Kidney tubule cell (primary cell): ENCODE results near the gene STAM2.
"Not testable (repeated sequence)": the region's sequence is repeated elsewhere in the genome, so short reads cannot be mapped to it uniquely, and the experiment has no call there.

Experiments used
- DNase-seq: peaks from one replicate; pipeline ENCODE4 v3.0.0-alpha.2; 2018; ENCODE audit warnings: low spot score

Gene STAM2

DNA sequence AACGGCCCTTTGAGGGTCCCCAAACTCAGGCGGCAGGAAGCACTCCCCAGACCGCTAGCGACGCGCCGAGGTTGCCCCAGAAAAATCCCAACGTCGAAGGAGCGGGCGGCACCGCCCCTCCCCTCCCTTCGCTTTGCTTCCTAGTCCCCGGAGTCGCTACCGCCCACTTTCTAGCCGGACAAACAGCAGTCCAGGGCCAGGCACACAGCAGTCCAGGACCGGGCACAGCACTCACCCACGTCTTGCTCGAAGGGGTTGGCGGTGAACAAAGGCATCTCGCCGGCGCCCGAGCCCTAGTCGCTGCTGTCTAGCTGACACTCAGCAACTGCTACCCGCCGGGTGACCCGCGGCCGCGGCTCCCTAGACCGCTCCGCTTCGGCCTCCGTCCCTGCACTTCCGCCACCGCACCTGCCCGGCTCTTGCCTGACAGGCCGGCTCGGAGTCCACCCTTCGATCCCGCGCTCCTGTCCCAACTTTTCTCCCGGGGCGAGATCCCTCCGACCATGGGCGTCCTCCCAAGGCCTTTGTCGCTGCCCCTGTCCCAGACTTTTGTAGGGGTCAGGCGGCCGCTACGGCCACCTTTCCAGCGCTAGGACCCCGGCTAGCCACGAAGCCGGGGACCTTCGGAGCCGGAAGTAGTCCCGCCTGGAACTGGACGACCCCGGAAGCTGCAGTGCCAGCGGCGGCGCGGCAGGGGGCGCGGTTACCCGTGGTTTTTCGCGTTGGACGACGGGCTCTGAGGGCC, at the start of gene STAM2:
STAM2 (minus strand) TSS at position 396 of the 745 bp plus-strand sequence; CDS start at position 275, 121 bp downstream.
- peak; percentile 93 for DNase-seq

DNA sequence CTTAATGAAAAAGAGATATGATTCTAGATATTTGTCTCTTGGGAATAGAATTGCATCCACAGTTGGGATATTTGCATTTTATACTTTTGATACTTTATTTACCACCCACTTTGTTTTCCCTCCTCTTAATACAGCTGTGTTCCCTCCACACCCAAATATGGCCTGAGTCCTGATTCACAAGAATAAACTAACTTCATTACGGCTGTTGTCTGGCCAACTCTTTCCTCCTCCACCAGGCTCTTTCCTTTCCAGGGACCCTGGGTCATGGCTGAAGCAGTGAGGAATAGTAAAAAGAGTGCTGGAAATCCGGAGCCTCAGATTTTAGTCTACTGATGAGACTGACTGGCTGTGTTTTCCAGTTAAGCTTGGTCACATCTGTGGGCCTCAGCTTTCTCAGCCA, 48.4 kb upstream of the STAM2 start:
- no peak for DNase-seq

DNA sequence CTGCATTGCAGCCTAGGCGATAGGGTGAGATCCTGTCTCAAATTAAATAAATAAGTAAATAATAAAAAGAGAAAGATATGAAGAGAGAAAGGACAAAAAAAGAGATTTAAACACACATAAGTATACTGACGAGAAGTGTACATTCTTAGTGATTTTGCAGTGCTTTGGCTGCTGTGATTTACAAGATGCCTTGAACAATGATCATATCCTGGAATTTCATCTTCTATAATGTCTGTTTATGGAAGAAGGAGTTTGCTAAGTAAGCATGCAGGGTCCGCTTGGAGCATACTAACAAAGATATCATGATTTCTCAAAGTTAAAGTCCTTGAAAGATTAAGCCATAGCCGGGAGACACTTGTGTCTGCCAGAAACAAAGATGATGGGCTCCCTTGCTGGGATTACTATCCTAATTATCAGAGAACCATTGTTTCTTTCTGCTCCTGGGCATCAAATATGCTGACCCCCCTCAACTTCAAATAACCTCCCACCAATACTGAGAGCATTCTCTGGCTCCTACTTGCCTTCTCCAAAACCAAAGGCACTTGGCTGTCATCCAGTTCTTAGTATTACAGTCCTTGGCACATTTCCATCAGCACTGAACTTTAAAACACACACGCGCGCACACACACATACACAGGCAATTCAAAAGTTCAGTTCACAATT, 47.5 kb upstream of the STAM2 start:
- DNase-seq = peak; percentile 69

DNA sequence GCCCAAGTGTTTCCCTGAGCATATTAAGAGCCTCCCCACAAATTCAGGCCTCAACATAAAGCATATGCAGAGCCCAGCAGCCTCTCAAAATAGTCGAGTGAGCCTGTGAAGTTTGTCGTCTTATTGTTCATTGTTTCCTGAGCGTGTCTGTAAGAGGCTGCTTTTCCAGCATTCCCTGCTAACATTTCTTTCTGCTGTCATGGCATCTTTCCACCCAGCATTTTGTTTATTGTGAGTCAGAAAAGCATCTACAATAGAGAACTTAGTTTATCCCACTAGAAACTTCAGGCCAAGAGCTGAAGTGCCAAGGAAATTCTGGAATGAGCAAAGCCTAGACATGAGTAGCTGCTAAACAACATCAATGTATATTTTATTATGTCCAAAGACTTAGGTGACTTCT, 46.3 kb upstream of the STAM2 start:
- no peak for DNase-seq

DNA sequence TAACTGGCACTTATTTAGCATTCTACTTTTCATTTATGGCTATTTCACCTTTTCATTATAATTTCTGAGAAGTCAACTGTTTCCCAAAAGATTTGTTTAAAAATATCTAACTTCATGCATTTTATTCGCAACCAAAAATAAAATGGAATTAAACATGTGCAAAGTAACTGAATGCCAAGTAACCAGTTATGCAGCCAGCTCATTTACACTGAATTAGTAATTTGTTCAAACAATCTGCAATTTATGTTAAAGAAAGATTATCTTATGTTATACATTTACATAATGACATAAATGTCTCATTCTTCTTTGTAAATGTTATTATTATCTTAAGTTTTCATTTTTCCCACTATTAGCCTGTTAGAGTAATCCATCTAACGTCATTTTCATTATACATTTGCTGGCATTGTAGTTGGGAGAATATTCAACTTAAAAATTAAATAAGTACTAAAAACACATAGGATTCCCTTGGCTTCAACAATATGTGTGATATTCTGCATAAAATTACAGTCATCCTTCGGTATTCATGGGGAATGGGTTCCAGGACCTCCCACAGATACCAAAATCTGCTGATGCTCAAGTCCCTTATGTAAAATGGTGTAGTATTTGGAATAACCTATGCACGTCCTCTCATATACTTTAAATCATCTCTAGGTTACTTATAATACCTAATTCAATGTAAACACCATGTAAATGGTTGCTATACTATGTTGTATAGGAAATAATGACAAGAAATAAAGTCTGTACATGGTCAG, 43.7 kb upstream of the STAM2 start:
- DNase-seq = no peak

DNA sequence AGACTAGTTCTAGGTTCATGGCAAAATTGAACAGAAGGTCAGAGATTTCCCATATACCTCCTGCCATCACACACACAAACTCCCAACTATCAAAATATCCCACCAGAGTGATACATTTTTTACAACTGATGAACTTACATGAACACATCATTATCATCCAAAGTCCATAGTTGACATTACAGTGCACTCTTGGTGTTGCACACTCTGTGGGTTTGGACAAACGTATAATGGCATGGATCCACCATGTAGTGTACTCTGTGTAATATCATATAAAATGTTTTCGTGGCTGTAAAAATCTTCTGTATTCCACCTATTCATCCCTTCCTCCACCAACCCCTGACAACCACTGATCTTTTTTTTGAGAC, 25.9 kb upstream of the STAM2 start:
- DNase-seq = no peak

DNA sequence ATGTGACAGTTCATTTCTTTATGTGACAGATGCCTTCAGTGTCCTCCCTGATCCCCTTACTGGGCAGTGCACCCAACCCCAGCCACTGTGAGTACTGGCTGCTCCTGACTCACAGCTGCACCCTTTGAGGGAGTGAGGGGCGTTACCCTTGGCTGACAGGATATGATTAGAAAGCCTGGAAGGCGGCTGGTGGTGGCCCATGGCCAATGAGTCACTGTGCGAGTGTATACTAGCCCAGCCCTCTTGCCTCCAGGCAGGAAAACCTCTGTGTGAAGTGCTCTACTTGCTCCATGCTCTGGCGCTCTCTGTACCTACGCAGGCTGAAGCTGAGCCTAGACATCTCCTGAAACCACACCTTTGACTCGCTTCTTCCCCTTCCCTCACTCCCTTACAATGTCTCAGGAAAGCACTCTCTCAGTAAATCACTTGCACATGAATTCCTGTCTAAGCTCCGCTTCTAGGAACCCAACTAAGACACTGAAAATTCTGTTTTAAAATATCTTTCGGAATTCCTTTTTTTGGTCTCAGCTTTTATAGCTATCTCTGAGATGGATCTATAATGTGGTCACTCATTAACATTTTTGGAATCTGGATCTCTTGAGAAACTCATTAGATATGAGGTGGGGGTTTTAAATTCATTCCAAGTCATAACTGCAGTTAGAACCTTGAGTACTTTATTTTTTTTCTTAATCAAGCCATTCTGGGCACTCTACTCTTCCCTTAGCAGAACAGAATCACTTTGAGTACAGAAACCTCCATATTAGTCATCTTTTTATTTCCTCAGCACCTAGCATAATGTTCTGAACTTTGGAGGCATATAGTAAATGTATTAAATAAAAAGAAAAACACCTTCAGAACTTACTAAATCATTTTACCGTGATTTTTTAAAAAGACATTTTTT, 25.3 kb upstream of the STAM2 start:
- DNase-seq = peak; percentile 99

DNA sequence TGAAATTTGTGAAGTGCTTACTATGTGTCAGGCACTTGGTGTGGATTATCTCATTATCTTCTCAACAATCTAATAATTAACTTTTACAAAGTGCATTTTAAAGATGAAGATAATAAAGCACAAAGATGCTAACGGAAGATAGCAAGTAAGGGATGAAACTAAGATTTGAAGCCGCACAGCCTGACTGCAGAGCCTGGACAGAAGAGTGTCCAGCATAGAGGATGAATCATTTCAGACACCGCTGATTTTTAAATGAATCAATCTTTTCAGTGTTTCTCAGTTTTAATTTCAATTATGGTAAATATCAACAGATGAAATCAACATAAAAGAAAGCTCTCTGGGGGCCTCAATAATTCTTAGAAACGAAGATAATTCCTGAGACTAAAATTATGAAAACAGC, 24.5 kb upstream of the STAM2 start:
- DNase-seq = peak; percentile 16

DNA sequence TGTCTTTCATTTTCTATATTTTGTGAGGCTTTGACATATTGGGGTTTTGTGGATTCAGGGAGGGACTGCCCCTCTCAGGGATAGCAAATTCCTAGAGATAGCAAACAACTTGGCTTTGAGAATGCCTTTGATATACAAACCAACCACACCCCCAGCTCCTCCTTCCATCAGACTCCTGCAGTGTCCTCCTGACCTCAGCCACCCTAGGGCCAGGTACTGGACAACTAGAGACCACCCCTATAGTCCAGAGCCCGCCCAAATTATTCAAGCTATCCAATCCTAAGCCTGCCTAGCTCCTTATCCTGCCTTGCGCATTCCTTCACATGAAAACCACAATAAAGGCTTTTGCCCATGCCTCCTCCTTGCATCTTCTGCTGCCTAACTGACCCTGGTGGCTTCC, 22.9 kb upstream of the STAM2 start:
- DNase-seq = no peak

DNA sequence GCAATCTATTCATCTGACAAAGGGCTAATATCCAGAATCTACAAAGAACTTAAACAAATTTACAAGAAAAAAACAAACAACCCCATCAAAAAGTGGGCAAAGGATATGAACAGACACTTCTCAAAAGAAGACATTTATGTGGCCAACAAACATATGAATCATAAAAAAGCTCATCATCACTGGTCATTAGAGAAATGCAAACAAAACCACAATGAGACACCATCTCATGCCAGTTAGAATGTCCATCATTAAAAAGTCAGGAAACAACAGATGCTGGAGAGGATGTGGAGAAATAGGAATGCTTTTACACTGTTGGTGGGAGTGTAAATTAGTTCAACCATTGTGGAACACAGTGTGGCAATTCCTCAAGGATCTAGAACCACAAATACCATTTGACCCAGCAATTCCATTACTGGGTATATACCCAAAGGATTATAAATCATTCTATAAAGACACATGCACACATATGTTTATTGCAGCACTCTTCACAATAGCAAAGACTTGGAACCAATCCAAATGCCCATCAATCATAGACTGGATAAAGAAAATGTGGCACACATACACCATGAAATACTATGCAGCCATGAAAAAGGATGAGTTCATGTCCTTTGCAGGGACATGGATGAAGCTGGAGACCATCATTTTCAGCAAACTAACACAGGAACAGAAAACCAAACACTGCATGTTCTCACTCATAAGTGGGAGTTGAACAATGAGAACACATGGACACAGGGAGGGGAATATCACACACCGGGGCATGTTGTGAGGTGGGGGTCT, 22.1 kb upstream of the STAM2 start:
- DNase-seq = not testable (repeated sequence)

DNA sequence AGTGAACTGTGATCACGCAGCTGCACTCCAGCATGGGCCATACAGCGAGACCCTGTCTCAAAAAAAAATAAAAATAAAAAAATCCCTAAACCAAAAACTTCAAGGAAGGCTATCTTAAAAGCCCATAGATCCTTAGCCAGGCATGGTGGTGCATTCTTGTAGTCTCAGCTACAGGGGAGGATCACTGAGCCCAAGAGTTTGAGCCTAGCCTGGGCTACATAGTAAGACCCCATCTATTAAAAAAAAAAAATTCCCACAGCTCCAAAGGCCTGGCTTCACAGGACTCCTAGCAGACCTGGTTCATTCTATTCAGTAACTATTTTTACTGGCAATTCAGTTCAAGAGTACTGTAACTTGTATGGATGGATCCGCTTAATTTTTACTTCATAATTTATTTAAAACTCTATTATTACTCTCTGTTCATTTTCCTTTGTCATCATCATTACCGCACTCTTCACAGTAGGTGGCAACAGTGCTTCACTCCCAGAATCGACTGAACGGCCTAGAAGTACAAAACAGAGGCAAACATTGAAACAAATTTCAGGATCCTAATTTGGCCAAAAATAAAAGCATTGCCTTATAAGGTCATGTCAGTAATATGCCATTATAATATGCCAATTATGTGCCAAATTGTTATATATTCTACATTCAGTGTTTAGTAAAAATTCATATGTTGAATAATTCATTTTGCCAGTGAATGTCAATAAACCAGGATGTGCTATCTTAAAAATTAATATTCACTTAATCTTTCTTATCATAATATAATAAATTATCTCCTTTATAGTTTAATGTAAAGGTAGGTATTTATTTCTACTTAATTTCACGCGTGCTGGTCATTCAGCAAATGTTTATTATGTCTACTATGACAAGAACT, 14.3 kb upstream of the STAM2 start:
- peak; percentile 69 for DNase-seq

DNA sequence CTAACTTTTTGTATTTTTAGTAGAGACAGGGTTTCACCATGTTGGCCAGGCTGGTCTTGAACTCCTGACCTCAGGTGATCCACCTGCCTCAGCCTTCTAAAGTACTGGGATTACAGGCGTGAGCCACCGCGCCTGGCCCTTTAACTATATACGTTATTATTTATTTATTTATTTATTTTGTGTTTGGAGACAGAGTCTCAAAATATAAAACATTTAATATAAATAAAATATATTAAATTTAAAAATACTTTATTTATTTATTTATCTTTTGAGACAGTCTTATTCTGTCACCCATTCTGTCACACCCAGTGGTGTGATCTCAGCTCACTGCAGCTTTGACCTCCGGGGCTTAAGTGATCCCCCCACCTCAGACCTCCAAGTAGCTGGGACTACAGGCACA, 11.2 kb upstream of the STAM2 start:
- DNase-seq = not testable (repeated sequence)

DNA sequence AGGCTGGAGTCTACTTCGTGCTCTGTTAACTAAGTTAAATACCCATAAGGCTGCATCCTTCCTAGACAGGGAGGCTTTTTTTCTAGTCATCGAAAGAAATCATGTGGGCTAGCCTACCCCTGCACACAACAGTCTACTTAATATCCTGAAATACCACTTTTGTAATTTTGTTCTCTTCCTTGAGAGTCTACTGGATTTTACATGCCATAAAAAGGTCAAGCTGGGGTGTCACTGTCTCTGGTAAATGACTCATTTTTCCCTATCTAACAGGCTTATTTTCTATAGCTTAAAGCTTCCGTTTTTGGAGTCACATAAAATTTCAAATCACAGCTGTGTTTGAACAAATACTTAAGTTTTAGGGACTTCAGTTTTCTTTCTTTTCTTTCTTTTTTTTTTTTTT, 10.7 kb upstream of the STAM2 start:
- no peak for DNase-seq

DNA sequence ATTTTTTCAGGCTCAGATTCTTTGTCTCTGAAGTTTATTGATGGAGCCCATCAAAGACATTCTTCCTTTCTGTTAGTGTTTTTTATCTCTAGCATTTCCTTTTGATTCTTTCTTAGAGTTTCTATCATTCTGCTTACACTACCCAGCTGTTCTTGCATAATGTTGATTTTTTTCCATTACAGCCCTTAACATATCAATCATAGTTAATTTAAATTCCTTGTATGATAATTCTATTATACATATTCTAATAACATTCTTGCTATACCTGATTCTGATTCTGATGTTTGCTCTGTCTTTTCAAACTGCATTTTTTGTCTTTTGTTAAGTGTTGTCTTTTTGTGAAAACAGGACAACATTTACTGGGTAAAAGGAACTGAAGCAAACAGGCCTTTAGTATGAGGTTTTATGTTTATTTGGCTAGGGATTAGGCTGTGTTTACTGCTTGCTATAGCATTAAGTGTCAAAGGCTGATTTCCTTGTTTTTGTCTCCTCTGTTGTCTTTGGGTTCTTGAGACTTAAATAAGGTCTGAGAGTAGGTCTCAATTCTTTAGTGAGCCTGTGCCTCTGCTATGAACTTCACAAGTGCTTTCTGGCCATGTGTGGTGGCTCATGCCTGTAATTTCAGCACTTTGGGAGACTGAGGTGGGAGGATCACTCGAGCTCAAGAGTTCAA, 8.0 kb upstream of the STAM2 start:
- DNase-seq = no peak

DNA sequence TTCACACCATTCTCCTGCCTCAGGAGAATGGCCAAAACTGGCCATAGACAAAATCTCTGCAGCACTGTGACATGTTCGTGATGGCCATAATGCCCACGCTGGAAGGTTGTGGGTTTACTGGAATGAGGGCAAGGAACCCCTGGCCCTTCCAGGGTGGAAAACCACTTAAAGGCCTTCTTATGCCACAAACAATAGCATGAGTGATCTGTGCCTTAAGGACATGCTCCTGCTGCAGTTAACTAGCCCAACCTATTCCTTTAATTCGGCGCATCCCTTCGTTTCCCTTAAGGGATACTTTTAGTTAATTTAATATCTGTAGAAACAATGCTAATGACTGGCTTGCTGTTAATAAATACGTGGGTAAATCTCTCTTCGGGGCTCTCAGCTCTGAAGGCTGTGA, 2.1 kb upstream of the STAM2 start:
- DNase-seq = not testable (repeated sequence)

DNA sequence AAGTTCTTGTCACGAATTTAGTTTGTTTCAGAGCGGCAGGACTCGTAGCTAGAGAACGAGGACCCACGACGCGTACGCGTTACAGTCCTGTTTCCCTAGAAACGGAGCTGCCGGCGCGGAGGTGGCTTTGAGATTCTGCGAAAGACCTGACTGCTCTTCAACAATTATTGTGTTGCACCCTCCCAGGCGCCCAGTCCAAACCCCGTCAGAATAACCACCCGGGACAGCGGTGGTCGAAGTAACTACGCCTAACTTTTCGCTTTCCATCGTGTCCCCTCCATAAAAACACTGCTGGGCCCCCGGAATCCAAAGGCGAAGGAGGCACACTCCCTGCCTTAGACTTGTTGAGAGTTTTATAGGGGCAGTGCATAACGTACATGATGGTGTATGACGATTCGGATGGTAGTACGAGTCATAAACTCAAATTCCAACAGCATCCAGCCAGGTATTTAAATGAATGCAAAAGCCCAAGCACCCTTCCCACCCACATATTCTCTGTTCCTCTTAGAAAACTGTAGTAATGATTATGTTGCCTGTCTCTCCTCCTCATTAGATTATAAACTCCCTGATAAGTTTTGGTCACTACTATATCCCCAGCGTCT, 651 bp upstream of the STAM2 start:
- peak; percentile 35 for DNase-seq

DNA sequence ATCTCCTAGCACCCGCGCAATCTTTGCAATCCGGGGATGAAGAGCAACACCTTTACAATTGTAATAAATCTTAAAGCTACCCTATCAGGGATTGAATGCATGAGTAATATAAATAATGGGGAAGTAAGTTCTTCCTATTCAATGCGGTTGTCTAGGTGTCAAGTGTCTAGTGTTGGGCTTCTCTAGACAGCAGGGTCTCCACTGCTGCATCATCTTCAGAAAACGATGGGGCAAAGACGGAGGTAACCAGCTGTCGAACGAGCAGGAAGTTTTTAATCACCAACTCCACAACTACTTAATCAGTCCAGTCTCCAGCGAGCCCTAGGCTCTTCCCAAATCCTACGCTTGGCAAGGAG, 573 bp downstream of the STAM2 start:
- DNase-seq = no peak

DNA sequence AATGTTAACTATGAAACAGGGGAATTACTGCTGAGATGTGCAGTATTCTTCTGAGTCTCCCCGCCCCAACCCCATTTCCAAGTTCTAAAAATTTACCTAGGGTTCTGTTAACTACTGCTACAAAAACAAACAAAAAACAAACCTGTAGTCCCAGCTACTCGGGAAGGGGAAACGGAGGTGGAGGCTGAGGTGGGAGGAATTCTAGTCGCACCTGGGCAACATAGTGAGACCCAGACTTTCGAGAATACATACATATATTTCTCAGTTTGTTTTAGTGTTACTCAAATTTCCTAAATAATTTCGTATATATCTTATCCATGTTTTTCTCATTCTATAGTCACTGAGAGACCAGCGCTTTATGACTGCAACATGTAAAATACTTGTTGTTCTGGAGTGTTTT, 989 bp downstream of the STAM2 start:
- DNase-seq = peak; percentile 10

DNA sequence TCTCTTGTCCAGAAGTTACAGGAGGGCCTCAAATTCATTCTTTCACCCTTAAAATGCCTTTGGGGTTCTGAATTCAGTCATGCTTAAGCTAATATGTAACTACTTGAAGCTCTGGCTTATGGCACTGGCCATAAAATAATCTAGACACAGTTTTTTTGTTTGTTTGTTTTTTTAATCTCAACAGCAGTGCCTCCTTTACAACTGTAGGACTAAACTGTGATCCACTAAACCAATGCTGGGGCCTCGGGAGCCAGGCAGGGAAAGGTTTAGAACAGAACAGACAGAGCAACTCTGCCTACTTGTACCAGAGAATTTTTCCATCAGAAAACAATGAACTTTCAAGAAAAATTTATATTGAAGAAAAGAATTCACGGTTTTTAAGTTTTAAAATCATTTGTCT, 1.7 kb downstream of the STAM2 start:
- no peak for DNase-seq
